ENCODE data around the gene C1orf226. TPM values are rescaled to one million over a fixed set of nuclear protein-coding genes. Genes with fewer than 3 reads are reported as not detected.

C1orf226 gene
- total and polyA plus RNA-seq, 9 of the 15 experiments (the other 6 are each of a cell fraction or from before 2014, with no cell fraction given): 0.10 to 1.4 (median 0.47) TPM

- TF ChIP-seq CREB3 (tag; conservative IDR thresholded peaks at IDR 0.05; ENCODE audit: low read depth) (no peak), PPARD (CRISPR knock-in tag; IDR thresholded peaks at IDR 0.05) (no peak), ZC3H11A (IDR thresholded peaks at IDR 0.05; ENCODE audit: low read depth, low read length) (no peak), KAT8 (IDR thresholded peaks at IDR 0.05; ENCODE audit: low read depth) (no peak), FOS (IDR thresholded peaks at IDR 0.05; ENCODE audit: extremely low read depth, insufficient read length) (no peak), TEAD1 (CRISPR knock-in tag; IDR thresholded peaks at IDR 0.05) (peak in 1 of 2 experiments; percentile 45; a peak in 1 of 4 replicates), BRD9 (IDR thresholded peaks at IDR 0.05; ENCODE audit: low read depth, partially characterized antibody) (peak; percentile 97), KLF6 (CRISPR knock-in tag; IDR thresholded peaks at IDR 0.05; ENCODE audit: borderline replicate concordance) (no peak), ZNF766 (CRISPR knock-in tag; conservative IDR thresholded peaks at IDR 0.05) (no peak), ZNF589 (CRISPR knock-in tag; IDR thresholded peaks at IDR 0.05; ENCODE audit: low read depth) (no peak), HMGN3 (IDR thresholded peaks at IDR 0.05; ENCODE audit: borderline replicate concordance, extremely low read depth, insufficient read length, low read depth, low read length) (no peak), MCM5 (IDR thresholded peaks at IDR 0.05; ENCODE audit: low read depth) (no peak), ZBTB43 (CRISPR knock-in tag; IDR thresholded peaks at IDR 0.05) (no peak), SMAD4 (CRISPR knock-in tag; conservative IDR thresholded peaks at IDR 0.05) (no peak), ZNF124 (CRISPR knock-in tag; IDR thresholded peaks at IDR 0.05) (no peak), NBN (IDR thresholded peaks at IDR 0.05; ENCODE audit: low read depth) (peak; percentile 88), SIX5 (IDR thresholded peaks at IDR 0.05; ENCODE audit: borderline replicate concordance in 1 of 2, insufficient read depth in 1 of 2, low read depth in 1 of 2, low read length in 2 of 2) (no peak), OTX1 (CRISPR knock-in tag; IDR thresholded peaks at IDR 0.05) (peak; percentile 78; the same call in 1 of the 2 replicates), ZKSCAN3 (CRISPR knock-in tag; IDR thresholded peaks at IDR 0.05) (no peak), FOXK1 (CRISPR knock-in tag; IDR thresholded peaks at IDR 0.05; ENCODE audit: borderline replicate concordance) (no peak), EHMT2 (IDR thresholded peaks at IDR 0.05) (peak; percentile 41; the same call in 1 of the 2 replicates), CGGBP1 (CRISPR knock-in tag; IDR thresholded peaks at IDR 0.05) (no peak), ZNF778 (CRISPR knock-in tag; IDR thresholded peaks at IDR 0.05) (no peak), KAT2B (IDR thresholded peaks at IDR 0.05; ENCODE audit: low read depth, low read length) (no peak), ZNF76 (CRISPR knock-in tag; IDR thresholded peaks at IDR 0.05; ENCODE audit: borderline replicate concordance) (no peak), NFE2L1 (tag; IDR thresholded peaks at IDR 0.05; ENCODE audit: borderline replicate concordance, low read depth) (no peak), TEAD4 (IDR thresholded peaks at IDR 0.05; ENCODE audit: low read length) (no peak; the same call in 1 of the 2 replicates), TEAD4 (CRISPR knock-in tag; IDR thresholded peaks at IDR 0.05; ENCODE audit: borderline replicate concordance) (no peak)
Observed at GRCh38 chr1:162391790-162392563, 10.4 kb downstream of the C1orf226 start (continued).
